Kidney (tissue), 14 donors: ENCODE results near the gene SS18L1. TPM values are rescaled to one million over a fixed set of nuclear protein-coding genes. Genes with fewer than 3 reads are reported as not detected.

Experiments
- DNase-seq, 5 donors: peaks; one replicate each; pipeline ENCODE4 v3.0.0-alpha.2; 2013 to 2020
- FAIRE-seq: peaks from 2 replicates; lab custom pipeline; 2012; peaks lifted over from hg19 to GRCh38; lab: Jason Lieb, UNC
- H3K27ac ChIP-seq, 2 donors: one replicate each; pipeline ENCODE4 v1.7.0; 2013; ENCODE audit warnings: low read depth in 2 of 2, low read length in 2 of 2, inconsistent platforms in 1 of 2
- H3K27me3 ChIP-seq: one replicate; pipeline ENCODE4 v1.7.1; 2013; ENCODE audit warnings: low read length, inconsistent platforms; ENCODE audit not compliant: control insufficient read depth, insufficient read depth
- H3K36me3 ChIP-seq, 3 donors: one replicate each; pipeline versions ENCODE4 v1.7.0 to v1.7.1; 2013; ENCODE audit warnings: low read length in 3 of 3, control low read depth in 1 of 3, inconsistent platforms in 1 of 3; ENCODE audit not compliant: insufficient read depth in 3 of 3, control insufficient read depth in 2 of 3
- H3K4me1 ChIP-seq, 3 donors: one replicate each; pipeline versions ENCODE4 v1.7.0 to v1.7.1; 2013; ENCODE audit warnings: low read length in 3 of 3, inconsistent platforms in 1 of 3, low read depth in 1 of 3; ENCODE audit not compliant: control insufficient read depth in 2 of 3, insufficient read depth in 2 of 3
- H3K4me3 ChIP-seq, 3 donors: one replicate each; pipeline versions ENCODE4 v1.7.0 to v1.8.1; 2013; ENCODE audit warnings: low read length in 3 of 3, control low read depth in 1 of 3, inconsistent platforms in 1 of 3
- H3K9ac ChIP-seq, 3 donors: one replicate each; pipeline versions ENCODE4 v1.7.0 to v1.7.1; 2013; ENCODE audit warnings: low read length in 3 of 3, control low read depth in 1 of 3, inconsistent platforms in 1 of 3
- H3K9me3 ChIP-seq, 3 donors: one replicate each; pipeline versions ENCODE4 v1.7.0 to v1.7.1; 2013; ENCODE audit warnings: low read length in 3 of 3, control low read depth in 1 of 3, inconsistent platforms in 1 of 3; ENCODE audit not compliant: control insufficient read depth in 2 of 3, insufficient read depth in 1 of 3
- intact Hi-C: fragments of 100-400 bp; cut with DNase I; formaldehyde crosslinking; loops from one replicate; pipeline ENCODE4 v1.11.1; 2022
- polyA plus RNA-seq: library from polyadenylated mRNA; stranded (reverse); fragments of 350-450 nt; fragmentation: Illumina TruSeq; extraction: RNeasy Lipid Tissue Mini Kit (QIAGEN cat#74804); gene quantifications from one replicate; pipeline ENCODE4 v1.2.3, GENCODE V29; 2014; ENCODE audit warnings: low read depth, low replicate concordance; ENCODE audit not compliant: insufficient read depth
- total RNA-seq: library from RNA; stranded (reverse); fragmentation: NEBNext Ultra II Directional; extraction: Animal tissue kit (Norgen Biotek cat#: 25700); gene quantifications from one replicate; pipeline ENCODE4 v1.2.1, GENCODE V29; 2021
- TF ChIP-seq, protein P1 (sequence below): IDR thresholded peaks from 3 replicates; pipeline ENCODE4 v1.5.1; 2012; ENCODE audit warnings: mild to moderate bottlenecking, moderate library complexity, borderline replicate concordance; ENCODE audit not compliant: insufficient read depth; ENCODE audit errors: extremely low read depth
- donor health status: control.
- donor health status: control.
- donor health status: control.
- donor health status: control.
- donor health status: control.
- donor health status: DM: yes; HTN: yes; CAD: no.
- donor health status: Normal renal cell carcinoma (clear cell type).

The SS18L1 gene
- total and polyA plus RNA-seq, 2 donors from 2014 or later, result 6.5 to 12.0 TPM

GRCh38 chr20:62190639-62191411 is 47.3 kb downstream of the SS18L1 start:
- TF ChIP-seq, protein P1, sequence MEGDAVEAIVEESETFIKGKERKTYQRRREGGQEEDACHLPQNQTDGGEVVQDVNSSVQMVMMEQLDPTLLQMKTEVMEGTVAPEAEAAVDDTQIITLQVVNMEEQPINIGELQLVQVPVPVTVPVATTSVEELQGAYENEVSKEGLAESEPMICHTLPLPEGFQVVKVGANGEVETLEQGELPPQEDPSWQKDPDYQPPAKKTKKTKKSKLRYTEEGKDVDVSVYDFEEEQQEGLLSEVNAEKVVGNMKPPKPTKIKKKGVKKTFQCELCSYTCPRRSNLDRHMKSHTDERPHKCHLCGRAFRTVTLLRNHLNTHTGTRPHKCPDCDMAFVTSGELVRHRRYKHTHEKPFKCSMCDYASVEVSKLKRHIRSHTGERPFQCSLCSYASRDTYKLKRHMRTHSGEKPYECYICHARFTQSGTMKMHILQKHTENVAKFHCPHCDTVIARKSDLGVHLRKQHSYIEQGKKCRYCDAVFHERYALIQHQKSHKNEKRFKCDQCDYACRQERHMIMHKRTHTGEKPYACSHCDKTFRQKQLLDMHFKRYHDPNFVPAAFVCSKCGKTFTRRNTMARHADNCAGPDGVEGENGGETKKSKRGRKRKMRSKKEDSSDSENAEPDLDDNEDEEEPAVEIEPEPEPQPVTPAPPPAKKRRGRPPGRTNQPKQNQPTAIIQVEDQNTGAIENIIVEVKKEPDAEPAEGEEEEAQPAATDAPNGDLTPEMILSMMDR, result no peak
- FAIRE-seq, result no peak
- peaks cover 2 to 7% (median 6%) of the 10 kb centered on the region in 3 donors for H3K36me3 ChIP-seq

GRCh38 chr20:62191781-62192559 is 48.4 kb downstream of the SS18L1 start:
- peaks cover 2 to 7% (median 7%) of the 10 kb centered on the region in 3 donors for H3K36me3 ChIP-seq

More at GRCh38 chr20:62190639-62191411, 47.3 kb downstream of the SS18L1 start:
- Histone ChIP-seq H3K27me3 (no peaks in the 10 kb centered on the region), H3K4me3 (no peak overlapping the region), H3K27ac (no peak overlapping the region), H3K4me1 (no peaks in the 10 kb centered on the region), H3K9ac (no peak overlapping the region), H3K9me3 (no peaks in the 10 kb centered on the region)
- intact Hi-C loops, result no loop called here
- DNase-seq, result no peak

GRCh38 chr20:62192635-62193034 is 49.1 kb downstream of the SS18L1 start:
- no peak for FAIRE-seq

More at GRCh38 chr20:62191781-62192559, 48.4 kb downstream of the SS18L1 start:
- Histone ChIP-seq H3K4me1 (no peaks in the 10 kb centered on the region), H3K27me3 (no peaks in the 10 kb centered on the region), H3K9ac (no peak overlapping the region), H3K27ac (no peak overlapping the region), H3K9me3 (no peaks in the 10 kb centered on the region), H3K4me3 (no peak overlapping the region)
- TF ChIP-seq, protein P1, result no peak
- intact Hi-C loops, result no loop called here
- FAIRE-seq, result no peak
- no peak for DNase-seq

More at GRCh38 chr20:62192635-62193034, 49.1 kb downstream of the SS18L1 start:
- Histone ChIP-seq H3K36me3 (peaks cover 2 to 9% (median 8%) of the 10 kb centered on the region in 3 donors), H3K4me1 (no peaks in the 10 kb centered on the region), H3K9me3 (no peaks in the 10 kb centered on the region), H3K9ac (no peak overlapping the region), H3K4me3 (no peak overlapping the region), H3K27ac (no peak overlapping the region), H3K27me3 (no peaks in the 10 kb centered on the region)
- TF ChIP-seq, protein P1, result no peak
- DNase-seq, result no peak
- intact Hi-C loops, result no loop called here
